ENCODE results near the gene DOCK1.

The DOCK1 gene

GRCh38 chr10:126950401-126951105 lies 45.3 kb downstream of the DOCK1 start:
- H3K4me3 ChIP-seq (ENCODE audit: low read depth, low read length) = no peak overlapping the region
- no peak for DNase-seq (ENCODE audit: low read depth)
- no peak for TF ChIP-seq CTCF (IDR thresholded peaks at IDR 0.05; ENCODE audit: low read depth, low read length, missing control alignments)

GRCh38 chr10:126953886-126954285 lies 48.7 kb downstream of the DOCK1 start:
- no peak for DNase-seq (ENCODE audit: low read depth)

GRCh38 chr10:126955396-126955795 lies 50.2 kb downstream of the DOCK1 start:
- no peak overlapping the region for H3K4me3 ChIP-seq (ENCODE audit: low read depth, low read length)
- no peak for TF ChIP-seq CTCF (IDR thresholded peaks at IDR 0.05; ENCODE audit: low read depth, low read length, missing control alignments)
- no peak for DNase-seq (ENCODE audit: low read depth)

More at GRCh38 chr10:126953886-126954285, 48.7 kb downstream of the DOCK1 start:
- H3K4me3 ChIP-seq (ENCODE audit: low read depth, low read length) = no peak overlapping the region
- no peak for TF ChIP-seq CTCF (IDR thresholded peaks at IDR 0.05; ENCODE audit: low read depth, low read length, missing control alignments)

- DNase-seq (ENCODE audit: low read depth) = no peak
- TF ChIP-seq CTCF (IDR thresholded peaks at IDR 0.05; ENCODE audit: low read depth, low read length, missing control alignments) = no peak
Observed at GRCh38 chr10:126955934-126956711, 50.9 kb downstream of the DOCK1 start.

GRCh38 chr10:126956712-126957108 lies 51.5 kb downstream of the DOCK1 start:
- no peak overlapping the region for H3K4me3 ChIP-seq (ENCODE audit: low read depth, low read length)
- no peak for DNase-seq (ENCODE audit: low read depth)
- no peak for TF ChIP-seq CTCF (IDR thresholded peaks at IDR 0.05; ENCODE audit: low read depth, low read length, missing control alignments)

More at GRCh38 chr10:126955934-126956711, 50.9 kb downstream of the DOCK1 start:
- H3K4me3 ChIP-seq (ENCODE audit: low read depth, low read length) = no peak overlapping the region

GRCh38 chr10:126957111-126957510 lies 51.9 kb downstream of the DOCK1 start:
- H3K4me3 ChIP-seq (ENCODE audit: low read depth, low read length) = no peak overlapping the region
- DNase-seq (ENCODE audit: low read depth) = no peak
- TF ChIP-seq CTCF (IDR thresholded peaks at IDR 0.05; ENCODE audit: low read depth, low read length, missing control alignments) = no peak
